Measurements from ENCODE around the gene MYO1B.

MYO1B gene

GRCh38 chr2:191228861-191229260 is 16.3 kb upstream of the MYO1B start:
- H3K4me3 ChIP-seq (ENCODE audit: low read depth, low read length): no peak overlapping the region
- TF ChIP-seq CTCF (IDR thresholded peaks at IDR 0.05; ENCODE audit: low read depth, low read length): no peak
- H3K27me3 ChIP-seq: no peaks in the 10 kb centered on the region
- H3K4me1 ChIP-seq: peaks cover 4% of the 10 kb centered on the region; the same call in 1 of the 2 replicates
- no peaks in the 10 kb centered on the region for H3K36me3 ChIP-seq
- DNase-seq: peak; percentile 26
- no peaks in the 10 kb centered on the region for H3K9me3 ChIP-seq

GRCh38 chr2:191230174-191230573 is 15.0 kb upstream of the MYO1B start:
- no peaks in the 10 kb centered on the region for H3K36me3 ChIP-seq
- no peak overlapping the region for H3K4me3 ChIP-seq (ENCODE audit: low read depth, low read length)
- H3K27me3 ChIP-seq: no peaks in the 10 kb centered on the region
- peaks cover 4% of the 10 kb centered on the region; the same call in 1 of the 2 replicates for H3K4me1 ChIP-seq
- no peak for TF ChIP-seq CTCF (IDR thresholded peaks at IDR 0.05; ENCODE audit: low read depth, low read length)
- DNase-seq: no peak
- no peaks in the 10 kb centered on the region for H3K9me3 ChIP-seq

- no peak for DNase-seq
- TF ChIP-seq CTCF (IDR thresholded peaks at IDR 0.05; ENCODE audit: low read depth, low read length): peak; percentile 51
- Histone ChIP-seq H3K36me3 (no peaks in the 10 kb centered on the region), H3K4me1 (peaks cover 4% of the 10 kb centered on the region; the same call in 1 of the 2 replicates), H3K9me3 (no peaks in the 10 kb centered on the region), H3K27me3 (no peaks in the 10 kb centered on the region), H3K4me3 (ENCODE audit: low read depth, low read length) (no peak overlapping the region)
Measured at GRCh38 chr2:191231995-191232394, 13.2 kb upstream of the MYO1B start.

GRCh38 chr2:191233533-191233932 is 11.7 kb upstream of the MYO1B start:
- DNase-seq: no peak
- TF ChIP-seq CTCF (IDR thresholded peaks at IDR 0.05; ENCODE audit: low read depth, low read length): no peak
- Histone ChIP-seq H3K27me3 (no peaks in the 10 kb centered on the region), H3K4me1 (peaks cover 4% of the 10 kb centered on the region; the same call in 1 of the 2 replicates), H3K4me3 (ENCODE audit: low read depth, low read length) (no peak overlapping the region), H3K36me3 (no peaks in the 10 kb centered on the region), H3K9me3 (no peaks in the 10 kb centered on the region; the same call in 1 of the 2 replicates)

- Histone ChIP-seq H3K27me3 (no peaks in the 10 kb centered on the region), H3K4me1 (peaks cover 4% of the 10 kb centered on the region; the same call in 1 of the 2 replicates), H3K9me3 (no peaks in the 10 kb centered on the region; the same call in 1 of the 2 replicates), H3K4me3 (ENCODE audit: low read depth, low read length) (no peak overlapping the region), H3K36me3 (no peaks in the 10 kb centered on the region)
- TF ChIP-seq CTCF (IDR thresholded peaks at IDR 0.05; ENCODE audit: low read depth, low read length): no peak
- no peak for DNase-seq
Measured at GRCh38 chr2:191234376-191234775, 10.8 kb upstream of the MYO1B start.

- TF ChIP-seq CTCF (IDR thresholded peaks at IDR 0.05; ENCODE audit: low read depth, low read length): no peak
- Histone ChIP-seq H3K4me3 (ENCODE audit: low read depth, low read length) (no peak overlapping the region), H3K4me1 (no peaks in the 10 kb centered on the region), H3K36me3 (no peaks in the 10 kb centered on the region), H3K27me3 (no peaks in the 10 kb centered on the region), H3K9me3 (no peaks in the 10 kb centered on the region; the same call in 1 of the 2 replicates)
- no peak for DNase-seq
Measured at GRCh38 chr2:191240871-191241270, 4.3 kb upstream of the MYO1B start.

All from BE2C (cell line).